ENCODE data around the gene MAK.
A peak's percentile ranks its signal among the peaks of the same experiment; 100 is the strongest.

- TF ChIP-seq POLR2A (IDR thresholded peaks at IDR 0.05; ENCODE audit: low read depth, low read length) = peak; percentile 83; the same call in 1 of the 2 replicates
- peak; percentile 70 for TF ChIP-seq POLR2AphosphoS5 (IDR thresholded peaks at IDR 0.05; ENCODE audit: low read depth, low read length)
Observed at GRCh38 chr6:10722820-10723566, 115.3 kb downstream of the MAK start, which contains the start of gene TMEM14C.
